HEK293 (cell line): ENCODE results near the gene MSI1.

Source experiments
- KLF1 ChIP-seq: fragments of 450-650 bp; formaldehyde crosslinking; IDR thresholded peaks from 2 replicates; pipeline ENCODE4 v1.5.1; 2016; ENCODE audit warnings: missing biosample characterization, missing genetic modification characterization
- PRDM4 ChIP-seq: fragments of 450-650 bp; formaldehyde crosslinking; IDR thresholded peaks from 2 replicates; pipeline ENCODE4 v1.5.1; 2017; ENCODE audit warnings: missing biosample characterization, missing genetic modification characterization
- PRDM6 ChIP-seq: fragments of 450-650 bp; formaldehyde crosslinking; IDR thresholded peaks from 2 replicates; pipeline ENCODE4 v1.5.1; 2017; ENCODE audit warnings: missing biosample characterization, missing genetic modification characterization
- SP3 ChIP-seq: fragments of 450-650 bp; formaldehyde crosslinking; IDR thresholded peaks from 2 replicates; pipeline ENCODE4 v1.5.1; 2016; ENCODE audit warnings: missing biosample characterization, missing genetic modification characterization
- ZBTB17 ChIP-seq: fragments of 450-650 bp; formaldehyde crosslinking; IDR thresholded peaks from 2 replicates; pipeline ENCODE4 v1.5.1; 2016; ENCODE audit warnings: missing biosample characterization, missing genetic modification characterization
- ZEB2 ChIP-seq: fragments of 450-650 bp; formaldehyde crosslinking; IDR thresholded peaks from 2 replicates; pipeline ENCODE4 v1.5.1; 2016; ENCODE audit warnings: missing biosample characterization, missing genetic modification characterization
- ZFP69B ChIP-seq: fragments of 450-650 bp; formaldehyde crosslinking; IDR thresholded peaks from 2 replicates; pipeline ENCODE4 v1.5.1; 2016; ENCODE audit warnings: missing biosample characterization, missing genetic modification characterization
- ZIC2 ChIP-seq: fragments of 450-650 bp; formaldehyde crosslinking; IDR thresholded peaks from 2 replicates; pipeline ENCODE4 v1.5.1; 2016; ENCODE audit warnings: missing biosample characterization, missing genetic modification characterization
- ZNF121 ChIP-seq: fragments of 450-650 bp; formaldehyde crosslinking; IDR thresholded peaks from 2 replicates; pipeline ENCODE4 v1.5.1; 2016; ENCODE audit warnings: missing biosample characterization, missing genetic modification characterization
- ZNF138 ChIP-seq: fragments of 450-650 bp; formaldehyde crosslinking; IDR thresholded peaks from 2 replicates; pipeline ENCODE4 v1.5.1; 2016; ENCODE audit warnings: missing biosample characterization, missing genetic modification characterization, borderline replicate concordance
- ZNF148 ChIP-seq: fragments of 450-650 bp; formaldehyde crosslinking; IDR thresholded peaks from 2 replicates; pipeline ENCODE4 v1.5.0; 2017; ENCODE audit warnings: missing biosample characterization, missing genetic modification characterization, borderline replicate concordance
- ZNF174 ChIP-seq: fragments of 450-650 bp; formaldehyde crosslinking; IDR thresholded peaks from 2 replicates; pipeline ENCODE4 v1.5.0; 2017; ENCODE audit warnings: missing biosample characterization, mild to moderate bottlenecking, missing genetic modification characterization
- ZNF24 ChIP-seq: fragments of 450-650 bp; formaldehyde crosslinking; IDR thresholded peaks from 2 replicates; pipeline ENCODE4 v1.5.1; 2016; ENCODE audit warnings: missing biosample characterization, missing genetic modification characterization
- ZNF335 ChIP-seq: fragments of 450-650 bp; formaldehyde crosslinking; conservative IDR thresholded peaks from 2 replicates; pipeline ENCODE4 v1.5.1; 2016; ENCODE audit warnings: missing biosample characterization, missing genetic modification characterization
- ZNF362 ChIP-seq: fragments of 450-650 bp; formaldehyde crosslinking; IDR thresholded peaks from 2 replicates; pipeline ENCODE4 v1.5.1; 2016; ENCODE audit warnings: missing biosample characterization, missing genetic modification characterization
- ZNF37A ChIP-seq: fragments of 450-650 bp; IDR thresholded peaks from 2 replicates; pipeline ENCODE4 v1.5.1; 2018; ENCODE audit warnings: missing biosample characterization, missing genetic modification characterization
- ZNF433 ChIP-seq: fragments of 450-650 bp; formaldehyde crosslinking; IDR thresholded peaks from 2 replicates; pipeline ENCODE4 v1.5.1; 2016; ENCODE audit warnings: missing biosample characterization, missing genetic modification characterization, low read depth
- ZNF513 ChIP-seq: fragments of 450-650 bp; IDR thresholded peaks from 2 replicates; pipeline ENCODE4 v1.5.1; 2018; ENCODE audit warnings: missing biosample characterization, missing genetic modification characterization
- ZNF514 ChIP-seq: fragments of 450-650 bp; formaldehyde crosslinking; IDR thresholded peaks from 2 replicates; pipeline ENCODE4 v1.5.1; 2016; ENCODE audit warnings: missing biosample characterization, missing genetic modification characterization
- ZNF558 ChIP-seq: fragments of 450-650 bp; formaldehyde crosslinking; IDR thresholded peaks from 2 replicates; pipeline ENCODE4 v1.5.1; 2016; ENCODE audit warnings: missing biosample characterization, missing genetic modification characterization
- ZNF580 ChIP-seq: fragments of 450-650 bp; formaldehyde crosslinking; IDR thresholded peaks from 2 replicates; pipeline ENCODE4 v1.5.1; 2016; ENCODE audit warnings: missing biosample characterization, missing genetic modification characterization
- ZNF629 ChIP-seq: fragments of 450-650 bp; formaldehyde crosslinking; IDR thresholded peaks from 2 replicates; pipeline ENCODE4 v1.5.1; 2017; ENCODE audit warnings: missing biosample characterization, missing genetic modification characterization
- ZNF692 ChIP-seq: fragments of 450-650 bp; formaldehyde crosslinking; IDR thresholded peaks from 2 replicates; pipeline ENCODE4 v1.5.1; 2016; ENCODE audit warnings: missing biosample characterization, missing genetic modification characterization
- ZNF768 ChIP-seq: fragments of 450-650 bp; formaldehyde crosslinking; IDR thresholded peaks from 2 replicates; pipeline ENCODE4 v1.5.1; 2018; ENCODE audit warnings: missing biosample characterization, mild to moderate bottlenecking, missing genetic modification characterization
- ZNF777 ChIP-seq: fragments of 450-650 bp; formaldehyde crosslinking; IDR thresholded peaks from 2 replicates; pipeline ENCODE4 v1.5.1; 2017; ENCODE audit warnings: missing biosample characterization, missing genetic modification characterization, borderline replicate concordance
- TF ChIP-seq, protein P1 (sequence below): fragments of 450-650 bp; formaldehyde crosslinking; IDR thresholded peaks from 2 replicates; pipeline ENCODE4 v1.5.1; 2016; ENCODE audit warnings: missing biosample characterization, missing genetic modification characterization

MSI1 gene

DNA sequence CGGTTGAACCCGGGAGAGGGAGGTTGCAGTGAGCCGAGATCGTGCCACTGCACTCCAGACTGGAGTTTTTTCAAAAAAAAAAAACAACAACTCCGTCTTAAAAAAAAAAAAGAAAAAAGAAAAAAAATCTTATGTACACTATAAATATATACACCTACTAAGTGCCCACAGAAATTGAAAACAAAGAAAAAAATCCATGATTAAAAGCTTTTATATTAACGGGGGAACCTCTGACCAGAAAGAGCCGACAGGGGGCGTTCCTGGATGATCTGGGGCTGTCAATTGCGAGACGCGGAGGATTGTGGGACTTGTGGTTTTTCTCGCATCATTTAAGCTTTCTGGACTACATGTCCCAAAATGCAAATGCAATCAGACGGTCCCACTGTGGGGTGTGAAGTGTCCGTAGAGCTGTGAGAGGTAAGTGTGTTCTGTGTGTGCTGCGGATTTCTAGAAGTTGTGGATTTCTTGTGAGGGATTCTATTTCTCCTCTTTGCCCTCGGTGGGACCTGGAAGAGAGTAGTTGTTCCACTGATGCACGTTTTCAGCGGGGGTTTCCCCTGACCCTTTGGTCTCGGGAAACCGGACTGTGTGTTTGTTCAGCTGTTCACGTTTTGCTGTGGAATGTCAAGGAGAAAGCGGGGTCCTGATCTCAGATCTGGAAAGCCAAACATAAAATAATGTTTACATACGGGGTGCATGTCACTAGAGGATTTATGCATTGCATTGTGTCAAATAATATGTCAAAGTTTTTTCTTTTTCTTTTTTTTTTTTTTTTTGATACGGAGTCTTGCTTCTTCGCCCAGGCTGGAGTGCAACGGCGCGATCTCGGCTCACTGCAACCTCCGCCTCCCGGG is 66.8 kb downstream of the MSI1 start, which contains the start of gene SIRT4 (continued):
- TF ChIP-seq, protein P1, sequence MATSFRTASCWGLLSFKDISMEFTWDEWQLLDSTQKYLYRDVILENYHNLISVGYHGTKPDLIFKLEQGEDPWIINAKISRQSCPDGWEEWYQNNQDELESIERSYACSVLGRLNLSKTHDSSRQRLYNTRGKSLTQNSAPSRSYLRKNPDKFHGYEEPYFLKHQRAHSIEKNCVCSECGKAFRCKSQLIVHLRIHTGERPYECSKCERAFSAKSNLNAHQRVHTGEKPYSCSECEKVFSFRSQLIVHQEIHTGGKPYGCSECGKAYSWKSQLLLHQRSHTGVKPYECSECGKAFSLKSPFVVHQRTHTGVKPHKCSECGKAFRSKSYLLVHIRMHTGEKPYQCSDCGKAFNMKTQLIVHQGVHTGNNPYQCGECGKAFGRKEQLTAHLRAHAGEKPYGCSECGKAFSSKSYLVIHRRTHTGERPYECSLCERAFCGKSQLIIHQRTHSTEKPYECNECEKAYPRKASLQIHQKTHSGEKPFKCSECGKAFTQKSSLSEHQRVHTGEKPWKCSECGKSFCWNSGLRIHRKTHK (tag by site-specific recombination), result no peak
- TF ChIP-seq ZNF777 (tag by site-specific recombination) (no peak), ZNF37A (tag by site-specific recombination) (no peak), ZNF433 (tag by site-specific recombination) (no peak), ZNF121 (tag by site-specific recombination) (peak; percentile 30; the same call in 1 of the 2 replicates), ZNF138 (no peak), ZNF335 (tag by site-specific recombination) (peak; percentile 97), ZNF558 (peak; percentile 67; the same call in 1 of the 2 replicates), ZNF629 (tag by site-specific recombination) (peak; percentile 78), ZNF692 (tag by site-specific recombination) (peak; percentile 94), ZNF24 (peak; percentile 49; the same call in 1 of the 2 replicates), ZNF513 (tag by site-specific recombination) (no peak), ZNF174 (no peak), ZBTB17 (tag by site-specific recombination) (peak; percentile 89), PRDM4 (tag by site-specific recombination) (peak; percentile 40; the same call in 1 of the 2 replicates), ZNF362 (tag by site-specific recombination) (peak; percentile 97), ZFP69B (peak; percentile 90), ZNF148 (tag by site-specific recombination) (no peak), SP3 (peak; percentile 66), ZIC2 (tag by site-specific recombination) (no peak), ZNF514 (tag by site-specific recombination) (no peak), KLF1 (tag by site-specific recombination) (peak; percentile 34; the same call in 1 of the 2 replicates), ZEB2 (tag by site-specific recombination) (peak; percentile 83), PRDM6 (tag by site-specific recombination) (no peak), ZNF580 (tag by site-specific recombination) (peak; percentile 76; the same call in 1 of the 2 replicates), ZNF768 (tag by site-specific recombination) (no peak; the same call in 1 of the 2 replicates)
